Hepatic stellate cell (primary cell): ENCODE results near the gene RFWD3.

ENCODE experiments used
- DNase-seq: peaks from one replicate; pipeline ENCODE4 v3.0.0; 2011; ENCODE audit warnings: low spot score

Gene RFWD3

GRCh38 chr16:74578838-74579237 is 87.8 kb downstream of the RFWD3 start:
- no peak for DNase-seq

- DNase-seq = no peak
Measured at GRCh38 chr16:74578433-74578832, 88.2 kb downstream of the RFWD3 start.

GRCh38 chr16:74577882-74578366 is 88.8 kb downstream of the RFWD3 start:
- DNase-seq = peak; percentile 40

- no peak for DNase-seq
Measured at GRCh38 chr16:74575807-74576643, 90.7 kb downstream of the RFWD3 start.

GRCh38 chr16:74575175-74575806 is 91.4 kb downstream of the RFWD3 start:
- no peak for DNase-seq

GRCh38 chr16:74574146-74574545 is 92.5 kb downstream of the RFWD3 start:
- DNase-seq = no peak

GRCh38 chr16:74573622-74574021 is 93.1 kb downstream of the RFWD3 start:
- DNase-seq = no peak
